HK-2 (cell line): ENCODE data around the gene HYAL4.
"Not testable (repeated sequence)": the region's sequence is repeated elsewhere in the genome, so short reads cannot be mapped to it uniquely, and the experiment has no call there.

ENCODE experiments used
- DNase-seq: peaks from one replicate; pipeline ENCODE4 v3.0.0-alpha.2; 2018; ENCODE audit not compliant: unreplicated experiment

The HYAL4 gene

GRCh38 chr7:123847868-123848267 lies 2.9 kb downstream of the HYAL4 start:
- no peak for DNase-seq

- DNase-seq: no peak
Observed at GRCh38 chr7:123849855-123850254, 4.9 kb downstream of the HYAL4 start.

GRCh38 chr7:123851404-123851803 lies 6.4 kb downstream of the HYAL4 start:
- not testable (repeated sequence) for DNase-seq

GRCh38 chr7:123854291-123854690 lies 9.3 kb downstream of the HYAL4 start:
- not testable (repeated sequence) for DNase-seq

- not testable (repeated sequence) for DNase-seq
Observed at GRCh38 chr7:123856428-123856827, 11.5 kb downstream of the HYAL4 start.

GRCh38 chr7:123860848-123861247 lies 15.9 kb downstream of the HYAL4 start:
- no peak for DNase-seq

- DNase-seq: no peak
Observed at GRCh38 chr7:123862775-123863174, 17.8 kb downstream of the HYAL4 start.

- no peak for DNase-seq
Observed at GRCh38 chr7:123863461-123863860, 18.5 kb downstream of the HYAL4 start.

GRCh38 chr7:123864012-123864411 lies 19.0 kb downstream of the HYAL4 start:
- no peak for DNase-seq

- DNase-seq: no peak
Observed at GRCh38 chr7:123864436-123864835, 19.5 kb downstream of the HYAL4 start.

GRCh38 chr7:123864966-123865365 lies 20.0 kb downstream of the HYAL4 start:
- DNase-seq: no peak

GRCh38 chr7:123865517-123866117 lies 20.6 kb downstream of the HYAL4 start:
- DNase-seq: peak; percentile 26

- DNase-seq: no peak
Observed at GRCh38 chr7:123867225-123867624, 22.3 kb downstream of the HYAL4 start.

GRCh38 chr7:123871998-123872867 lies 27.3 kb downstream of the HYAL4 start:
- DNase-seq: no peak

- DNase-seq: no peak
Observed at GRCh38 chr7:123872908-123873307, 27.9 kb downstream of the HYAL4 start.

GRCh38 chr7:123876557-123877256 lies 31.7 kb downstream of the HYAL4 start:
- no peak for DNase-seq

GRCh38 chr7:123879628-123880027 lies 34.7 kb downstream of the HYAL4 start:
- DNase-seq: no peak

GRCh38 chr7:123881300-123881699 lies 36.3 kb downstream of the HYAL4 start:
- no peak for DNase-seq

GRCh38 chr7:123883154-123883553 lies 38.2 kb downstream of the HYAL4 start:
- DNase-seq: no peak

- no peak for DNase-seq
Observed at GRCh38 chr7:123888192-123888591, 43.2 kb downstream of the HYAL4 start.

- DNase-seq: not testable (repeated sequence)
Observed at GRCh38 chr7:123894753-123895152, 49.8 kb downstream of the HYAL4 start.

- DNase-seq: no peak
Observed at GRCh38 chr7:123901101-123901500, 56.1 kb downstream of the HYAL4 start.

GRCh38 chr7:123905714-123906113 lies 60.7 kb downstream of the HYAL4 start:
- no peak for DNase-seq
